Neural cell (in vitro differentiated cells): ENCODE data around the gene PLCL2. TPM values are rescaled to one million over a fixed set of nuclear protein-coding genes. Genes with fewer than 3 reads are reported as not detected.

Experiments used
- H2AFZ ChIP-seq: fragments of 200-600, 300-800 bp; sonication (generic), shearing (Covaris generic); 2 replicates; pipeline ENCODE4 v1.6.0; 2014; ENCODE audit warnings: low read depth, mild to moderate bottlenecking, antibody characterized with exemption, low read length, moderate library complexity
- H3F3A ChIP-seq: fragments of 200-600 bp; shearing (Covaris generic); 2 replicates; pipeline ENCODE4 v1.6.1; 2016; ENCODE audit warnings: mild to moderate bottlenecking, moderate library complexity, mixed read lengths, antibody characterized with exemption, low read length; ENCODE audit not compliant: insufficient read depth, poor library complexity, severe bottlenecking
- H3K27ac ChIP-seq: fragments of 200-600, 300-800 bp; sonication (generic), shearing (Covaris generic); 2 replicates; pipeline ENCODE4 v1.5.1; 2014; ENCODE audit warnings: mild to moderate bottlenecking, low read length, moderate library complexity
- H3K27me3 ChIP-seq: fragments of 300-800, 200-600 bp; sonication (generic), shearing (Covaris generic); 2 replicates; pipeline ENCODE4 v1.6.0; 2014; ENCODE audit warnings: mild to moderate bottlenecking, low read depth, low read length, moderate library complexity; ENCODE audit not compliant: insufficient read depth
- H3K36me3 ChIP-seq: fragments of 300-800, 200-600 bp; sonication (generic), shearing (Covaris generic); 2 replicates; pipeline ENCODE4 v1.5.1; 2014; ENCODE audit warnings: mild to moderate bottlenecking, antibody characterized with exemption, low read length, moderate library complexity; ENCODE audit not compliant: insufficient read depth
- H3K4me2 ChIP-seq: fragments of 300-800, 200-600 bp; sonication (generic), shearing (Covaris generic); 2 replicates; pipeline ENCODE4 v1.6.0; 2014; ENCODE audit warnings: mild to moderate bottlenecking, low read length
- H3K4me3 ChIP-seq: fragments of 300-800, 200-600 bp; sonication (generic), shearing (Covaris generic); 2 replicates; pipeline ENCODE4 v1.5.1; 2014; ENCODE audit warnings: mild to moderate bottlenecking, low read length, moderate library complexity
- H3K79me2 ChIP-seq: fragments of 200-600 bp; shearing (Covaris generic); replicated peaks from 2 replicates; pipeline ENCODE4 v1.6.0; 2014; ENCODE audit warnings: mild to moderate bottlenecking, low read length, moderate library complexity; ENCODE audit not compliant: insufficient read depth
- H3K9ac ChIP-seq: fragments of 300-800, 200-600 bp; sonication (generic), shearing (Covaris generic); 2 replicates; pipeline ENCODE4 v1.6.1; 2016; ENCODE audit warnings: mild to moderate bottlenecking, low read length, mixed read lengths
- H3K9me2 ChIP-seq: fragments of 200-600 bp; shearing (Covaris generic); 2 replicates; pipeline ENCODE4 v1.6.1; 2016; ENCODE audit warnings: mild to moderate bottlenecking, low read length, mixed read lengths; ENCODE audit not compliant: insufficient read depth
- H3K9me3 ChIP-seq: fragments of 200-600, 300-800 bp; sonication (generic), shearing (Covaris generic); 2 replicates; pipeline ENCODE4 v1.6.1; 2016; ENCODE audit warnings: mild to moderate bottlenecking, mixed run types, low read length, moderate library complexity, mixed read lengths
- H4K20me1 ChIP-seq: fragments of 200-600 bp; shearing (Covaris generic); 2 replicates; pipeline ENCODE4 v1.6.1; 2016; ENCODE audit warnings: mild to moderate bottlenecking, mixed run types; ENCODE audit not compliant: insufficient read depth
- EP300 ChIP-seq: fragments of 450-650 bp; conservative IDR thresholded peaks from 2 replicates; pipeline ENCODE4 v1.6.1; 2014; ENCODE audit warnings: antibody characterized with exemption, mild to moderate bottlenecking, moderate library complexity; ENCODE audit not compliant: poor library complexity, severe bottlenecking
- EZH2 ChIP-seq: fragments of 200-600, 300-800 bp; shearing (Covaris generic), sonication (generic); IDR thresholded peaks from 2 replicates; pipeline ENCODE4 v1.6.1; 2014; ENCODE audit warnings: antibody characterized with exemption, low read length, borderline replicate concordance, mild to moderate bottlenecking; ENCODE audit not compliant: insufficient read depth, poor library complexity, severe bottlenecking
- MXI1 ChIP-seq: fragments of 450-650 bp; conservative IDR thresholded peaks from 2 replicates; pipeline ENCODE4 v1.6.1; 2014; ENCODE audit warnings: antibody characterized with exemption, mild to moderate bottlenecking; ENCODE audit not compliant: poor library complexity, severe bottlenecking
- POLR2AphosphoS5 ChIP-seq: IDR thresholded peaks from 2 replicates; pipeline ENCODE4 v1.6.1; 2012
- RAD21 ChIP-seq: fragments of 450-650 bp; conservative IDR thresholded peaks from 2 replicates; pipeline ENCODE4 v1.6.1; 2014; ENCODE audit warnings: antibody characterized with exemption, mild to moderate bottlenecking, moderate library complexity
- SMC3 ChIP-seq: fragments of 450-650 bp; conservative IDR thresholded peaks from 2 replicates; pipeline ENCODE4 v1.6.1; 2014; ENCODE audit warnings: antibody characterized with exemption, mild to moderate bottlenecking, moderate library complexity; ENCODE audit not compliant: poor library complexity
- TAF1 ChIP-seq: IDR thresholded peaks from 2 replicates; pipeline ENCODE4 v1.6.1; 2012; ENCODE audit warnings: low read depth
- polyA plus RNA-seq: library from polyadenylated mRNA; depleted of rRNA; stranded (reverse); fragments of >200 nt; gene quantifications from 2 replicates; pipeline ENCODE4 v1.2.3, GENCODE V29; 2014
- TF ChIP-seq, protein P1 (sequence below): fragments of 450-650 bp; IDR thresholded peaks from 2 replicates; pipeline ENCODE4 v1.5.1; 2014; ENCODE audit warnings: antibody characterized with exemption, mild to moderate bottlenecking, moderate library complexity; ENCODE audit not compliant: poor library complexity, severe bottlenecking
- TF ChIP-seq, protein P2 (sequence below): IDR thresholded peaks from 2 replicates; pipeline ENCODE4 v1.6.1; 2012; ENCODE audit warnings: borderline replicate concordance

The PLCL2 gene
- polyA plus RNA-seq, 1 donor from 2014 or later = 69.8 TPM

DNA sequence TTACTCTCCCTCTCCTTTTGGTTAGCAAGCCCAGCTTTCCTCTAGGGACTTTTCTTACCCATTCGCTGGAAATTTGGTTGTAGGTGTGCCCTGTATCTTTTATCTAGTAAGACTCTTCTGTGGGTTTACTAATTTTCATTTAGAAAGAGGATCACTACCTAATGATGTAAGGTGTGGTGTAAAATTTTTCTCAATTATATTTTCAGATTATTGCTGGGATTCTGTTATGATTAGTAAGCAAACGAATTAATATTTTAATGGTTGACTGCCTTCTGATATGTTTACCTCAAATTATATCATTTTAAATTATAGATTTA is 28.5 kb downstream of the PLCL2 start:
- Histone ChIP-seq H3K9me2 (no peaks in the 10 kb centered on the region), H3F3A (no peaks in the 10 kb centered on the region), H4K20me1 (no peaks in the 10 kb centered on the region), H3K4me2 (no peak overlapping the region), H3K9ac (no peak overlapping the region), H3K79me2 (peaks cover 41% of the 10 kb centered on the region), H3K27me3 (no peaks in the 10 kb centered on the region), H2AFZ (no peak overlapping the region), H3K36me3 (no peaks in the 10 kb centered on the region), H3K4me3 (no peak overlapping the region), H3K27ac (no peak overlapping the region), H3K9me3 (no peaks in the 10 kb centered on the region)
- TF ChIP-seq POLR2AphosphoS5 (no peak), EP300 (no peak), SMC3 (no peak), TAF1 (no peak), EZH2 (no peak), RAD21 (no peak), MXI1 (no peak)
- TF ChIP-seq, protein P1, sequence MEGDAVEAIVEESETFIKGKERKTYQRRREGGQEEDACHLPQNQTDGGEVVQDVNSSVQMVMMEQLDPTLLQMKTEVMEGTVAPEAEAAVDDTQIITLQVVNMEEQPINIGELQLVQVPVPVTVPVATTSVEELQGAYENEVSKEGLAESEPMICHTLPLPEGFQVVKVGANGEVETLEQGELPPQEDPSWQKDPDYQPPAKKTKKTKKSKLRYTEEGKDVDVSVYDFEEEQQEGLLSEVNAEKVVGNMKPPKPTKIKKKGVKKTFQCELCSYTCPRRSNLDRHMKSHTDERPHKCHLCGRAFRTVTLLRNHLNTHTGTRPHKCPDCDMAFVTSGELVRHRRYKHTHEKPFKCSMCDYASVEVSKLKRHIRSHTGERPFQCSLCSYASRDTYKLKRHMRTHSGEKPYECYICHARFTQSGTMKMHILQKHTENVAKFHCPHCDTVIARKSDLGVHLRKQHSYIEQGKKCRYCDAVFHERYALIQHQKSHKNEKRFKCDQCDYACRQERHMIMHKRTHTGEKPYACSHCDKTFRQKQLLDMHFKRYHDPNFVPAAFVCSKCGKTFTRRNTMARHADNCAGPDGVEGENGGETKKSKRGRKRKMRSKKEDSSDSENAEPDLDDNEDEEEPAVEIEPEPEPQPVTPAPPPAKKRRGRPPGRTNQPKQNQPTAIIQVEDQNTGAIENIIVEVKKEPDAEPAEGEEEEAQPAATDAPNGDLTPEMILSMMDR = no peak
- TF ChIP-seq, protein P2, sequence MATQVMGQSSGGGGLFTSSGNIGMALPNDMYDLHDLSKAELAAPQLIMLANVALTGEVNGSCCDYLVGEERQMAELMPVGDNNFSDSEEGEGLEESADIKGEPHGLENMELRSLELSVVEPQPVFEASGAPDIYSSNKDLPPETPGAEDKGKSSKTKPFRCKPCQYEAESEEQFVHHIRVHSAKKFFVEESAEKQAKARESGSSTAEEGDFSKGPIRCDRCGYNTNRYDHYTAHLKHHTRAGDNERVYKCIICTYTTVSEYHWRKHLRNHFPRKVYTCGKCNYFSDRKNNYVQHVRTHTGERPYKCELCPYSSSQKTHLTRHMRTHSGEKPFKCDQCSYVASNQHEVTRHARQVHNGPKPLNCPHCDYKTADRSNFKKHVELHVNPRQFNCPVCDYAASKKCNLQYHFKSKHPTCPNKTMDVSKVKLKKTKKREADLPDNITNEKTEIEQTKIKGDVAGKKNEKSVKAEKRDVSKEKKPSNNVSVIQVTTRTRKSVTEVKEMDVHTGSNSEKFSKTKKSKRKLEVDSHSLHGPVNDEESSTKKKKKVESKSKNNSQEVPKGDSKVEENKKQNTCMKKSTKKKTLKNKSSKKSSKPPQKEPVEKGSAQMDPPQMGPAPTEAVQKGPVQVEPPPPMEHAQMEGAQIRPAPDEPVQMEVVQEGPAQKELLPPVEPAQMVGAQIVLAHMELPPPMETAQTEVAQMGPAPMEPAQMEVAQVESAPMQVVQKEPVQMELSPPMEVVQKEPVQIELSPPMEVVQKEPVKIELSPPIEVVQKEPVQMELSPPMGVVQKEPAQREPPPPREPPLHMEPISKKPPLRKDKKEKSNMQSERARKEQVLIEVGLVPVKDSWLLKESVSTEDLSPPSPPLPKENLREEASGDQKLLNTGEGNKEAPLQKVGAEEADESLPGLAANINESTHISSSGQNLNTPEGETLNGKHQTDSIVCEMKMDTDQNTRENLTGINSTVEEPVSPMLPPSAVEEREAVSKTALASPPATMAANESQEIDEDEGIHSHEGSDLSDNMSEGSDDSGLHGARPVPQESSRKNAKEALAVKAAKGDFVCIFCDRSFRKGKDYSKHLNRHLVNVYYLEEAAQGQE = no peak

DNA sequence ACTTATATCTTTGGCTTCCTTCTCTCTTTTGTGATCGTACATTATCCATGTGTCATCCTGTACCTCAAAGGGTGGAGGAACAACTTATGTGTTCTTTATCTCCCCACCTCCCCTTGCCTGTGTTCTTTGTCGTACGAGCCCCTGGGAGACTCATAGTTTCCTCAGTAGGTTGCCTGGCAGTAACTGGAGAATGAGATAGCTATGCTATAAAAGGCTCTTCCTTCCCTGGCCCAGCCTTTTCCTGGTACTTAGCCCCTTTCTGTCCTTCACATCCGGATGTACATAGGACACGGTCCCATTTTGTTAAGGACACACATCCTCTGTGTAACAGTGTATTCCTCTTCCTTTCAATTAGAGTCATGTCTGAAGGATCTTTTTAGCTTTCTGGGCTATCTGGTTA is 32.1 kb downstream of the PLCL2 start:
- Histone ChIP-seq H3K27ac (no peak overlapping the region), H3K79me2 (peaks cover 51% of the 10 kb centered on the region), H3K4me2 (no peak overlapping the region), H3F3A (no peaks in the 10 kb centered on the region), H3K9me2 (no peaks in the 10 kb centered on the region), H2AFZ (no peak overlapping the region), H3K27me3 (no peaks in the 10 kb centered on the region), H3K4me3 (no peak overlapping the region), H3K9me3 (no peaks in the 10 kb centered on the region), H4K20me1 (peaks cover 2% of the 10 kb centered on the region), H3K36me3 (no peaks in the 10 kb centered on the region), H3K9ac (no peak overlapping the region)
- TF ChIP-seq SMC3 = no peak

DNA sequence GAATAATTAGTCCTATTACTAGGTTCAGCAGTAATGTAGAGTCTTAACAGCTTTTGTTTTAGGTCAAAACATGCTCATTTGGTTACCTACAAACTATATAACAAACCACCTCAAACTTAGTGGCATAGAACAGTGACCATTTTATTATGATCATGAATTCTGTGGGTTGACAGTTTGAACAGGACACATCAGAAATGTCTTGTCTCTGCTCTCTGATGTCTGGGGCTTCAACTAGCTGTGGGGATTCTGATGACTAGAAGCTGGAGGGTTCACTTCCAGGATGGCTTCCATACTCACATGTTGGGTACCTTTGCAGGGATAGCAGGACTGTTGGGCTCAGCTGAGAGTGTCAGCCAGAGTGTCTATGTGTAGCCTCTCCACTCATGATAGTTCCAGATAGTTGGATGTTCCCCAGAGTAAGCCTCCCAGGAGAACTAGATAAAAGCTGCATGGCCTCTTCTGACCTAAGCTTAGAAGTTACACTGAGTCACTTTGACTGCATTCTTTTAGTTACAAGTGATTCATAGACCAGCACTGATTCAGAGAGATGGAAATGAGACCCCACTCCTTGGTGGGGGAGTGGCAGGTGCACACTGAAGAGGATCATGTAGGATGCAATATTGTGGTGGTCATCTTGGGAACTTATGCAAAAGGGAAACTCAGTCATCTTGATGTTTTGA is 32.6 kb downstream of the PLCL2 start:
- H3K27me3 ChIP-seq = no peaks in the 10 kb centered on the region
- no peak overlapping the region for H3K27ac ChIP-seq
- peaks cover 51% of the 10 kb centered on the region for H3K79me2 ChIP-seq
- no peaks in the 10 kb centered on the region for H3K9me2 ChIP-seq
- H3F3A ChIP-seq = no peaks in the 10 kb centered on the region
- TF ChIP-seq RAD21 (no peak), TAF1 (no peak), MXI1 (no peak), EP300 (no peak), POLR2AphosphoS5 (no peak), EZH2 (no peak), SMC3 (no peak)
- TF ChIP-seq, protein P1 = no peak
- TF ChIP-seq, protein P2 = no peak
- H3K4me2 ChIP-seq = no peak overlapping the region
- no peak overlapping the region for H3K9ac ChIP-seq
- no peaks in the 10 kb centered on the region for H3K36me3 ChIP-seq
- H3K4me3 ChIP-seq = no peak overlapping the region
- peaks cover 3% of the 10 kb centered on the region for H4K20me1 ChIP-seq
- no peaks in the 10 kb centered on the region for H3K9me3 ChIP-seq
- H2AFZ ChIP-seq = no peak overlapping the region
